GM21619 (cell line): ENCODE results near the gene ARCN1.
A peak's percentile ranks its signal among the peaks of the same experiment; 100 is the strongest.
"Not testable (repeated sequence)": the region's sequence is repeated elsewhere in the genome, so short reads cannot be mapped to it uniquely, and the experiment has no call there.

Experiments
- ATAC-seq: cut with Tn5 transposase; IDR thresholded peaks from one replicate; pipeline ENCODE4 v1.9.1; 2021; ENCODE audit not compliant: unreplicated experiment

ARCN1 gene

GRCh38 chr11:118544010-118544646, 28.1 kb upstream of the ARCN1 start:
- no peak for ATAC-seq

DNA sequence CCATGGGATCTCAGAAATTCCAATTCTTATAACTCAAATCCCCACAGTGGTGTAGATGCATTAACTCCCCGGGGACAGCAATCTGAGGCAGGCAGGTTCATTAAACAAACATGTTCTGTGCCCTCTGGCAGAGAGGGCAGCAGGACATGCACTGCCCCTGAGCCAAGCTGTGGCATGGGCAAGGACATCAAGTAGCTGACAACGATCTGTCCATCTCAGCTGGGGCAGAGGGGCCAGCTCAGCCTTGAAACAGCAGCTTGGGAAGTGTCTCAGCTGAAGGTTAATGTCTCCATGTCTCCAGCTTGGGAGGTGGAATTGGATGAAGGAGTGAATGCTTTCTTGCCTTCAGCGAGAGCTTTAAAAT, 27.6 kb upstream of the ARCN1 start:
- ATAC-seq: no peak

DNA sequence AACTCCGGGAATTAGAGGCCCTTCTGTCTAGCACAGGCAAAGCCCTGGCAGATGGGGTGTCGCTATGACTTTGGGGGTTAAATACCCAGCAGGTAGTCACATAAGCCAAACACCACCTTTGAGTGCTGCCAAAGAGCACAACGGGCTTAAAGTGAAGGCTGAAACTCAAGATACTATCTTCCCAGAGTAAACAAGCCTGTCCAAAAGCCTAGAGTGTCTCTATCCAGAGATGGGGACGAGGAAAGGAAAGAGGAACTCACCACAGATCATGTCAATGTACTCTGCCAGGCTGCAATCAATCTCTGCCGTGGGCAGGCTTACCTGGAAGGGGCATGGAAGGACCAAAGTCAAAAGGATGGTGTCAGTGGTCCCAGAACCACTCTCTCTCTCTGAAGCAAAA, 26.7 kb upstream of the ARCN1 start:
- ATAC-seq: no peak

DNA sequence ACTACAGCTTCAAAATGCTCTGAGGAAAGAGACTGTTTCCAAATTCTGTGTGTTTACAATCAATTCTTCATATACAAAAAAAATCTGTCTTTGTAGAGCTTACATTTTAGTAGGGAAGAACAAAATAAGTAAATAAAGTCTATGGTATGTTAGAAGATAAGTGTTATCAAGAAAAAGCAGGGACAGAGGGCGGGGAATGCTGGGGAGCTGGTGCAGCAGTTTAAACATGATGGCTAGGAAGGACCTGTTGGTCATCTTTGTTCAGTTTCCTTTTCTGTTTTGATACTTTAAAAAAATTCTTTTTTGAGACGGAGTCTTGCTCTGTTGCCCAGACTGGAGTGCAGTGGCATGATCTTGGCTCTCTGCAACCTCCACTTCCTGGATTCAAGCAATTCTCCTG, 25.1 kb upstream of the ARCN1 start:
- ATAC-seq: no peak

GRCh38 chr11:118552341-118552740, 19.9 kb upstream of the ARCN1 start:
- ATAC-seq: no peak

GRCh38 chr11:118560806-118561205, 11.4 kb upstream of the ARCN1 start:
- no peak for ATAC-seq

- no peak for ATAC-seq
These were observed 7.2 kb upstream of the ARCN1 start for GRCh38 chr11:118565051-118565450.

DNA sequence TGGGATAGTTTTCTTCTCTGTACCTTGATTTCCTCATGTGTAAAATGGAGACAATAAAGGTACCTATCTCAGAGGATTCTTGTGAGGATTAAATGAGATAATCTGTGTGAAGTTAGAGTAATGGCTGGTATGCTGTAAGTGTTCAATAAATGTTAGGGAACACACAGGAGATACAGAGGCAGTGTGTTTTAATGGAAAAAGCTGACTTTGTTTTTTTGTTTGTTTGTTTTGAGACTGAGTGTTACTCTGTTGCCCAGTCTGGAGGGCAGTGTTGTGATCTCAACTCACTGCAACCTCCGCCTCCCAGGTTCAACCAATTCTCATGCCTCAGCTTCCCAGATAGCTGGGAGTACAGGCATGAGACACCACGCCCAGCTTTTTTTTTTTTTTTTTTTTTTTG, 2.5 kb upstream of the ARCN1 start:
- ATAC-seq: no peak

- no peak for ATAC-seq
These were observed 1.4 kb upstream of the ARCN1 start for GRCh38 chr11:118570787-118571186.

GRCh38 chr11:118571701-118572060, 528 bp upstream of the ARCN1 start:
- peak; percentile 10 for ATAC-seq

- ATAC-seq: peak; percentile 27
These were observed 857 bp downstream of the ARCN1 start for GRCh38 chr11:118572981-118573550.

DNA sequence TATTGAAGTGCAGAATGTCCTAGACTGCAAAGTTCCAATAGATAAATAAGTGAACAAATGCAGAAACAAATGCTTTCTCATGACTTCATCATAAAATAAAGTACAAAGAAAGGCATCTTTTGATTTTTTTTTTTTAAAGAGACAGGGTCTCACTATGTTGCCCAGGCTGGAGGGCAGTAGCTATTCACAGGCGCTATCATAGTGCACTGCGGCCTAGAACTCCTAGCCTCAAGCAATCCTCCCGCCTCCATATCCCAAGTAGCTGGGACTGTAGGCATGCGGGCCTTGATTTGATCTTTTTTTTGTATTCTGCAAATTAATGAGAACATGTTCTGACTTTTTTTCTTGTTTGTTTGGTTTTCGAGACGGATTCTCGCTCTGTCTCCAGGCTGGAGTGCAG, 2.4 kb downstream of the ARCN1 start:
- ATAC-seq: no peak

DNA sequence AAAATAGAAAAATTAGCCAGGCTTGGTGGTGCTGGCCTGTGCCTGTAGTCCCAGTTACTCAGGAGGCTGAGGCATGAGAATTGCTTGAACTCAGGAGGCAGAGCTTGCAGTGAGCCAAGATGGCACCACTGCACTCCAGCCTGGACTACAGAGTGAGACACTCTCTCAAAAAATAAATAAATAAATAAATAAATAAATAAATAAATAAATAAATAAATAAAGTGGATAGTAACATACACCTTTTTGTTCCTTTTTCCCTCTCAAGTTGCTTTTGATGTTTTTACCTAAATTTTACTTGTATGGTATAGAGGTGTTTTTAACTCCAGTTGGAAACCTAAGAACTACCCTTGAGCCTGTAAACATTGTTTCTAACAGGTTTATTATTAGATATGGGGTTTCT, 5.8 kb downstream of the ARCN1 start:
- not testable (repeated sequence) for ATAC-seq

DNA sequence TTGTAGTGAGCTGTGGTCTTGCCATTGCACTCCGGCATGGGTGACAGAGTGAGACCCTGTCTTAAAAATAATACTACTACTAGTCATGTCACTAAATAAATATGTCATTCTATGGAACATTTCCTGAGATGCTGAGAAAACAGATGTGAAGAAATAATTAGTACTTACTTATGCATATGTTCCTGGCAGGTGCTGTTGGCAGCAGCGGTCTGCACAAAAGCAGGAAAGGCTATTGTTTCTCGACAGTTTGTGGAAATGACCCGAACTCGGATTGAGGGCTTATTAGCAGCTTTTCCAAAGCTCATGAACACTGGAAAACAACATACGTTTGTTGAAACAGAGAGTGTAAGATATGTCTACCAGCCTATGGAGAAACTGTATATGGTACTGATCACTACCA, 8.8 kb downstream of the ARCN1 start:
- ATAC-seq: no peak

GRCh38 chr11:118587952-118588351, 15.7 kb downstream of the ARCN1 start:
- no peak for ATAC-seq

- no peak for ATAC-seq
These were observed 20.6 kb downstream of the ARCN1 start for GRCh38 chr11:118592616-118593367.

DNA sequence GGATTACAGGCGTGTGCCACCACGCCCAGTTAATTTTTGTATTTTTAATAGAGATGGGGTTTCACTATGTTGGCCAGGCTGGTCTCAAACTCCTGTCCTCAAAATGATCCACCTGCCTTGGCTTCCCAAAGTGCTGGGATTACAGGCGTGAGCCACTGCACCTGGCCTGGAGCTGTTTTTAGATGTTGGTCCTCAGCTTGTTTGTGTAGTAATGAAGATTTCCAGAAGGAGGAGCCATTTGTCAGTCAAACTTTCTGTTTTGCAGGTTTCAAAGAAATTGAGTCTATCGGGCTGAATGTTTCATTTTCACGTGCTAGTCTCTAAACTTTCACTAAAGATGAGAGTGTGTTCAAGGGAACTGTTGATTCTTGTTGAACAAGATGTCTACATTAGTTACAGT, 22.8 kb downstream of the ARCN1 start:
- ATAC-seq: not testable (repeated sequence)

DNA sequence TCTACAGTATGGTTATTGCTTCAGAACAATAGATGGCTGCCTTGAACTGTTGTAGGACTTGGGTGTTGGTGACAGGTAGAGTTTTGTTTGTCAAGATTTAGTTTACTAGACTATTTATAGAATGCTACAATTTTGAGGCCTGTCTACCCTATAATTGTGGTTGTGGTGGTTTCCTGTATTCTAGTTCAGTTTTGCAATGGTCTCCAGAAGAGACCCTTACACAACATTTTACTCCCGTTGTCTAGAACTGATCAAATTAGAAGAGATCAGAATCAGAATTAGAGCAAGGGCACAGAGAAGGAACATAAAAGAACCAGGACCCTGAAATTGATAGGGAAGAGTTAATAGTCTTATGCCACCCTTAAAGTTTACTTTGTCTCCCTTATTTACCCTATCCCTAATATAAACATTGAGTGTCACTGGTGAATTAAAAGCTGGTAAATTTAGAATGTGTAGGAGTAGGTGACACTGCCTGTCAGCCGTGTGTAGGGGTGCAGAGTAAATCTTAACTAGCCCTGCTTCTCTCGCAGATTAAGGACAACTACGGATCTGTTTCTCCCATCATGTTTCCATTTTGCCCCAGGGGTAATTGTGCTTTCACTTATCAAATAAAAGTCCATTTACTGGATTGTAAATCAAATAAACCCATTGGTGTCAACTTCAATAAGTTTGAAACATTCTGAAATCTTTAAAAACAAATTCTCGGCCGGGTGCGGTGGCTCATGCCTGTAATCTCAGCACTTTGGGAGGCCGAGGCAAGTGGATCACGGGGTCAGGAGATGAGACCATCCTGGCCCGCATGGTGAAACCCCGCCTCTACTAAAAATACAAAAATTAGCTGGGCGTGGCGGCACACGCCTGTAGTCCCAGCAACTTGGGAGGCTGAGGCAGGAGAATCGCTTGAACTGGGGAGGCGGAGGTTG, 24.3 kb downstream of the ARCN1 start:
- ATAC-seq: no peak

GRCh38 chr11:118597556-118597955, 25.3 kb downstream of the ARCN1 start:
- ATAC-seq: no peak

- no peak for ATAC-seq
These were observed 30.1 kb downstream of the ARCN1 start for GRCh38 chr11:118602331-118602730.

DNA sequence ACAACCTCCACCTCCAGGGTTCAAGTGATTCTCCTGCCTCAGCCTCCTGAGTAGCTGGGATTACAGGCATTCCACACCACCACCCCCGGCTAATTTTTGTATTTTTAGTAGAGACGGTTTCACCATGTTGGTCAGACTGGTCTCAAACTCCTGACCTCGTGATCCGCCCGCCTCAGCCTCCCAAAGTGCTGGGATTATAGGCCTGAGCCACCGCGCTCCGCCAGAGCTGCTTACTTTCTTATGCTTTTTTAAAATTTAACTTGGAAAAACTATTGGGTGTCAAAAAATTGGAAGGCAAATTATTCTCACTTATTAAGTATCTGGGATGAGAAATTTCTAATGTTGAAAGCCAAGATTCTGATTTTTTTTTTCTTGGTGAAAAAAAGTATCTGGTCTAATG, 31.5 kb downstream of the ARCN1 start:
- not testable (repeated sequence) for ATAC-seq

DNA sequence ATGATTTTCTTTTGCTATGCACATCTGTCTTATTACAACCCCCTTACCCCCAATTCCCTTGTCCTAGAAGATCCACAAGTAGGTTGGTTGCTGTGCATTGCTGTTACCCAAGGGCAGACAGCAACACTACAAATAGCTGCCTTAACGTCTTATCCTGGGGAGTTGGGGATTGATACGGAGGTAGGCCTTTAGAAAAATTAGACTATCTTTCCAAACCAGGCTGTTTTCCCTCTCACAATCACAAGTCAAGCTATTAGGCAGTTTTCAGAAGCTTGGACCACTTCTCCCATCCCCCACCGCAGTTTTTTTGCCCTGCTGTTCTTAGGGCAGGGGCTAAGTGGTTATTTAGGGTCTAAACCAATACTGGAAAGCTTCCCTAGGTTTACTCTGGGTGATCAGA, 32.4 kb downstream of the ARCN1 start:
- ATAC-seq: no peak
